GM21723 (cell line): ENCODE measurements around the gene GALNT6.

Experiments
- ATAC-seq: cut with Tn5 transposase; IDR thresholded peaks from one replicate; pipeline ENCODE4 v1.9.1; 2021; ENCODE audit warnings: mild to moderate bottlenecking, moderate library complexity; ENCODE audit not compliant: unreplicated experiment

Gene GALNT6

GRCh38 chr12:51391283-51392123 is at the start of gene GALNT6:
TSS of gene GALNT6 (minus strand) at chr12:51391406. CDS start at chr12:51379781, 11,625 bp downstream.
- peak; percentile 46 for ATAC-seq

- no peak for ATAC-seq
Observed at GRCh38 chr12:51439330-51439729, 48.1 kb upstream of the GALNT6 start.

- ATAC-seq, result no peak
Observed at GRCh38 chr12:51437431-51437830, 46.2 kb upstream of the GALNT6 start.

- no peak for ATAC-seq
Observed at GRCh38 chr12:51434305-51434704, 43.1 kb upstream of the GALNT6 start.

- ATAC-seq, result no peak
Observed at GRCh38 chr12:51432921-51433320, 41.7 kb upstream of the GALNT6 start.

- no peak for ATAC-seq
Observed at GRCh38 chr12:51430196-51430895, 39.1 kb upstream of the GALNT6 start.

GRCh38 chr12:51429700-51430099 is 38.5 kb upstream of the GALNT6 start:
- no peak for ATAC-seq

- ATAC-seq, result no peak
Observed at GRCh38 chr12:51428256-51428655, 37.0 kb upstream of the GALNT6 start.

- ATAC-seq, result peak; percentile 89
Observed at GRCh38 chr12:51424662-51425539, 33.7 kb upstream of the GALNT6 start, which contains the start of gene SLC4A8. TSS of gene SLC4A8 (plus strand) at chr12:51424831. CDS start at chr12:51424988, 157 bp downstream.

- no peak for ATAC-seq
Observed at GRCh38 chr12:51424094-51424661, 33.0 kb upstream of the GALNT6 start.

GRCh38 chr12:51421266-51421884 is 30.2 kb upstream of the GALNT6 start:
- no peak for ATAC-seq

GRCh38 chr12:51419425-51420193 is 28.4 kb upstream of the GALNT6 start:
- no peak for ATAC-seq

- no peak for ATAC-seq
Observed at GRCh38 chr12:51417826-51418225, 26.6 kb upstream of the GALNT6 start.

GRCh38 chr12:51415931-51416330 is 24.7 kb upstream of the GALNT6 start:
- no peak for ATAC-seq

GRCh38 chr12:51413791-51414190 is 22.6 kb upstream of the GALNT6 start:
- no peak for ATAC-seq

- ATAC-seq, result no peak
Observed at GRCh38 chr12:51413149-51413548, 21.9 kb upstream of the GALNT6 start.

GRCh38 chr12:51409846-51410245 is 18.6 kb upstream of the GALNT6 start:
- ATAC-seq, result no peak

- ATAC-seq, result no peak
Observed at GRCh38 chr12:51407604-51408003, 16.4 kb upstream of the GALNT6 start.

- no peak for ATAC-seq
Observed at GRCh38 chr12:51406859-51407258, 15.7 kb upstream of the GALNT6 start.

GRCh38 chr12:51406290-51406689 is 15.1 kb upstream of the GALNT6 start:
- ATAC-seq, result no peak
